ELR (cell line): ENCODE data around the gene TMEM107.
A peak's percentile ranks its signal among the peaks of the same experiment; 100 is the strongest.

Source experiments
- DNase-seq: peaks from one replicate; pipeline ENCODE4 v3.0.0-alpha.2; 2015; ENCODE audit warnings: low read depth

TMEM107 gene

GRCh38 chr17:8137645-8138373 is 38.4 kb downstream of the TMEM107 start:
- peak; percentile 20 for DNase-seq

GRCh38 chr17:8133941-8134340 is 42.2 kb downstream of the TMEM107 start:
- peak; percentile 67 for DNase-seq

GRCh38 chr17:8133399-8133798 is 42.8 kb downstream of the TMEM107 start:
- no peak for DNase-seq

GRCh38 chr17:8131844-8132441 is 44.2 kb downstream of the TMEM107 start:
- peak; percentile 84 for DNase-seq

GRCh38 chr17:8128125-8128784 is 47.9 kb downstream of the TMEM107 start:
- no peak for DNase-seq

GRCh38 chr17:8126491-8127066 is 49.6 kb downstream of the TMEM107 start:
- DNase-seq, result peak; percentile 69

- peak; percentile 54 for DNase-seq
Observed at GRCh38 chr17:8125947-8126490, 50.2 kb downstream of the TMEM107 start.

GRCh38 chr17:8125154-8125946 is 50.8 kb downstream of the TMEM107 start:
- DNase-seq, result peak; percentile 79

- peak; percentile 54 for DNase-seq
Observed at GRCh38 chr17:8124350-8125153, 51.6 kb downstream of the TMEM107 start.

- peak; percentile 48 for DNase-seq
Observed at GRCh38 chr17:8123695-8124349, 52.4 kb downstream of the TMEM107 start, which contains the start of gene HES7. Gene HES7 (minus strand): TSS chr17:8124106. CDS start chr17:8124084, 22 bp downstream.

GRCh38 chr17:8122924-8123694 is 53.1 kb downstream of the TMEM107 start:
- DNase-seq, result peak; percentile 56
